Measurements from ENCODE around the gene FEM1A.
"Not testable (repeated sequence)": the region's sequence is repeated elsewhere in the genome, so short reads cannot be mapped to it uniquely, and the experiment has no call there.

FEM1A gene

GRCh38 chr19:4775627-4776152 is 15.8 kb upstream of the FEM1A start:
- DNase-seq: no peak

GRCh38 chr19:4776436-4777211 is 14.9 kb upstream of the FEM1A start:
- no peak for DNase-seq

GRCh38 chr19:4778124-4778523 is 13.4 kb upstream of the FEM1A start:
- DNase-seq: not testable (repeated sequence)

- no peak for DNase-seq
These were observed 10.7 kb upstream of the FEM1A start for GRCh38 chr19:4780860-4781259.

GRCh38 chr19:4781801-4782200 is 9.7 kb upstream of the FEM1A start:
- no peak for DNase-seq

- not testable (repeated sequence) for DNase-seq
These were observed 5.0 kb upstream of the FEM1A start for GRCh38 chr19:4786412-4787016.

GRCh38 chr19:4792019-4792865 is 708 bp downstream of the FEM1A start:
- not testable (repeated sequence) for DNase-seq

- DNase-seq: not testable (repeated sequence)
These were observed 1.3 kb downstream of the FEM1A start for GRCh38 chr19:4792866-4793195.

- not testable (repeated sequence) for DNase-seq
These were observed 1.7 kb downstream of the FEM1A start for GRCh38 chr19:4793278-4793677.

GRCh38 chr19:4794971-4795370 is 3.4 kb downstream of the FEM1A start:
- DNase-seq: no peak

- DNase-seq: no peak
These were observed 3.9 kb downstream of the FEM1A start for GRCh38 chr19:4795400-4795799.

GRCh38 chr19:4800591-4801081 is 9.1 kb downstream of the FEM1A start:
- DNase-seq: no peak

GRCh38 chr19:4801085-4801619 is 9.6 kb downstream of the FEM1A start:
- DNase-seq: no peak

GRCh38 chr19:4802711-4803110 is 11.2 kb downstream of the FEM1A start:
- no peak for DNase-seq

- no peak for DNase-seq
These were observed 12.5 kb downstream of the FEM1A start for GRCh38 chr19:4803736-4804695.

- not testable (repeated sequence) for DNase-seq
These were observed 13.6 kb downstream of the FEM1A start for GRCh38 chr19:4805140-4805539.

- DNase-seq: no peak
These were observed 14.8 kb downstream of the FEM1A start for GRCh38 chr19:4806384-4806783.

- no peak for DNase-seq
These were observed 15.7 kb downstream of the FEM1A start for GRCh38 chr19:4807188-4807587.

- DNase-seq: no peak
These were observed 20.0 kb downstream of the FEM1A start for GRCh38 chr19:4811328-4812131.

- DNase-seq: no peak
These were observed 23.3 kb downstream of the FEM1A start for GRCh38 chr19:4814625-4815425.
